Measurements from ENCODE around the gene CDKL4. TPM values are rescaled to one million over a fixed set of nuclear protein-coding genes. Genes with fewer than 3 reads are reported as not detected.

Gene CDKL4
- total RNA-seq, 1 experiment from 2014 or later, result 0.46 TPM

GRCh38 chr2:39281391-39281790 lies 37.6 kb upstream of the CDKL4 start (continued):
- TF ChIP-seq ZBTB43 (CRISPR knock-in tag; IDR thresholded peaks at IDR 0.05), result no peak
- TF ChIP-seq SP1 (CRISPR knock-in tag; conservative IDR thresholded peaks at IDR 0.05), result no peak
- no peak for TF ChIP-seq CTCF (IDR thresholded peaks at IDR 0.05)
- no peak for TF ChIP-seq OVOL2 (CRISPR knock-in tag; IDR thresholded peaks at IDR 0.05; ENCODE audit: borderline replicate concordance)
- no peak for TF ChIP-seq ZNF219 (CRISPR knock-in tag; IDR thresholded peaks at IDR 0.05; ENCODE audit: borderline replicate concordance)
- no peak for TF ChIP-seq ETV6 (CRISPR knock-in tag; IDR thresholded peaks at IDR 0.05)
- TF ChIP-seq CREB1 (CRISPR knock-in tag; IDR thresholded peaks at IDR 0.05), result no peak
- no peak for TF ChIP-seq CDX4 (CRISPR knock-in tag; IDR thresholded peaks at IDR 0.05; ENCODE audit: borderline replicate concordance)
- no peak for TF ChIP-seq AFF4 (CRISPR knock-in tag; IDR thresholded peaks at IDR 0.05; ENCODE audit: borderline replicate concordance)

- DNase-seq (ENCODE audit: low spot score) (no peak), ATAC-seq (no peak)
- Mint-ChIP-seq H3K4me1 (no peaks in the 10 kb centered on the region), H3K27me3 (ENCODE audit: low read depth) (no peaks in the 10 kb centered on the region), H3K9me3 (peaks cover 5% of the 10 kb centered on the region; the same call in 1 of the 2 replicates), H3K27ac (no peak overlapping the region), H3K36me3 (peaks cover 41% of the 10 kb centered on the region), H3K4me3 (no peak overlapping the region)
- TF ChIP-seq KAT7 (CRISPR knock-in tag; IDR thresholded peaks at IDR 0.05; ENCODE audit: borderline replicate concordance) (no peak), PRRX2 (CRISPR knock-in tag; IDR thresholded peaks at IDR 0.05) (no peak), JUN (CRISPR knock-in tag; IDR thresholded peaks at IDR 0.05) (no peak), NR2C2 (CRISPR knock-in tag; IDR thresholded peaks at IDR 0.05) (no peak), OVOL2 (CRISPR knock-in tag; IDR thresholded peaks at IDR 0.05; ENCODE audit: borderline replicate concordance) (no peak), STAT6 (CRISPR knock-in tag; conservative IDR thresholded peaks at IDR 0.05; ENCODE audit: low read depth) (no peak), ZNF396 (CRISPR knock-in tag; IDR thresholded peaks at IDR 0.05; ENCODE audit: borderline replicate concordance) (no peak), ZNF232 (CRISPR knock-in tag; IDR thresholded peaks at IDR 0.05) (no peak), ETV6 (CRISPR knock-in tag; IDR thresholded peaks at IDR 0.05) (no peak), E2F1 (CRISPR knock-in tag; IDR thresholded peaks at IDR 0.05) (no peak)
- ChIA-PET POLR2A (no interaction called here), CTCF (no interaction called here)
Measured at GRCh38 chr2:39275016-39275415, 31.2 kb upstream of the CDKL4 start.

All from WTC11 (cell line).